ENCODE results near the gene ADAT3. TPM values are rescaled to one million over a fixed set of nuclear protein-coding genes. Genes with fewer than 3 reads are reported as not detected.

The ADAT3 gene
- total and polyA plus RNA-seq, 2 of the 4 experiments (the other 2 are of a cell fraction), result 0.36 to 2.8 TPM

- Histone ChIP-seq H2BK15ac (ENCODE audit: low read depth, low read length) (peak overlapping the region; percentile 56; the same call in 1 of the 3 replicates), H3K4me1 (ENCODE audit: control insufficient read depth, insufficient read depth, low read length) (peaks cover 51% of the 10 kb centered on the region), H3K4me2 (ENCODE audit: low read depth, low read length) (peak overlapping the region; percentile 90), H2AK9ac (replicated peaks; ENCODE audit: low read depth, low read length, poor library complexity) (peak overlapping the region; percentile 100), H4K8ac (ENCODE audit: low read depth in 2 of 2, low read length in 2 of 2) (peak overlapping the region; percentile 88 to 93), H3K27ac (ENCODE audit: insufficient read depth, low read length) (peak overlapping the region; percentile 98), H3K79me1 (ENCODE audit: low read depth in 1 of 2, low read length in 2 of 2) (peaks cover 13 to 89% of the 10 kb centered on the region in 2 experiments; a peak in 3 of 4 replicates), H2BK5ac (ENCODE audit: low read depth, low read length, poor library complexity, severe bottlenecking) (peak overlapping the region; percentile 94), H4K91ac (ENCODE audit: insufficient read depth, low read depth, low read length) (peak overlapping the region; percentile 97), H3K4me3 (ENCODE audit: insufficient read depth, low read depth, low read length) (peak overlapping the region; percentile 33), H3K9me1 (ENCODE audit: insufficient read depth, low read length) (peaks cover 7% of the 10 kb centered on the region; the same call in 1 of the 2 replicates), H3K18ac (ENCODE audit: low read depth, low read length) (peak overlapping the region; percentile 77; the same call in 1 of the 2 replicates), H3K9me3 (ENCODE audit: control insufficient read depth, insufficient read depth, low read length) (no peaks in the 10 kb centered on the region), H2BK20ac (ENCODE audit: low read depth, low read length) (peak overlapping the region; percentile 51; the same call in 1 of the 2 replicates), H2AFZ (replicated peaks; ENCODE audit: low read length, poor library complexity) (peak overlapping the region; percentile 89), H3K9ac (ENCODE audit: low read depth, low read length) (peak overlapping the region; percentile 88), H3K56ac (ENCODE audit: extremely low read depth, insufficient read depth, low read length) (peak overlapping the region; percentile 35), H3K4ac (ENCODE audit: low read depth, low read length) (peak overlapping the region; percentile 98), H3K14ac (replicated peaks; ENCODE audit: low read depth, low read length) (peak overlapping the region; percentile 97), H3K23ac (ENCODE audit: low read depth, low read length) (peak overlapping the region; percentile 54), H4K5ac (ENCODE audit: low read depth, low read length) (peak overlapping the region; percentile 93), H3K36me3 (ENCODE audit: control insufficient read depth, insufficient read depth, low read length) (no peaks in the 10 kb centered on the region), H4K20me1 (ENCODE audit: insufficient read depth, low read length) (peaks cover 75% of the 10 kb centered on the region), H2BK120ac (ENCODE audit: low read depth, low read length) (peak overlapping the region; percentile 80), H2AK5ac (ENCODE audit: low read depth, low read length) (peak overlapping the region; percentile 100), H3K27me3 (ENCODE audit: control insufficient read depth, insufficient read depth, low read length) (no peaks in the 10 kb centered on the region)
- BruUV-seq (replicated peaks), result no TSS peak
- WGBS, 2 experiments (ENCODE audit: extremely low coverage in 2 of 2, insufficient read length in 1 of 2), result 43% methylated on average over 3 of the region's 13 CpGs; no CpG with 5 or more reads in 1 of the 2 experiments
- ATAC-seq (ENCODE audit: low read depth) (peak; percentile 1), DNase-seq (peak; percentile 23)
- POLR2A ChIA-PET (ENCODE audit: unreplicated experiment), result no interaction called here
- dilution Hi-C loops (cut with HindIII; ENCODE audit: low sequenced_read_pairs, unreplicated experiment), result no loop called here
- TF ChIP-seq MXI1 (IDR thresholded peaks at IDR 0.05; ENCODE audit: borderline replicate concordance, low read depth, low read length), result 0 out of 2 replicates have a peak, but pooled peaks have one; percentile 1
- no peak for TF ChIP-seq SMC3 (IDR thresholded peaks at IDR 0.05; ENCODE audit: low read depth, low read length)
- in situ Hi-C loops (cut with MboI; ENCODE audit: low sequenced_read_pairs), result no loop called here
- intact Hi-C loops (cut with micrococcal nuclease), result no loop called here
- CTCF ChIA-PET, result no interaction called here
These were observed 49.4 kb upstream of the ADAT3 start for GRCh38 chr19:1855828-1856255.

Measured in IMR-90 (cell line).